Measurements from ENCODE around the gene GREM2. TPM values are rescaled to one million over a fixed set of nuclear protein-coding genes. Genes with fewer than 3 reads are reported as not detected.

The GREM2 gene
- total RNA-seq, 1 donor from 2014 or later = not detected

- TF ChIP-seq CTCF (IDR thresholded peaks at IDR 0.05) = no peak
- Mint-ChIP-seq H3K9me3 (peaks cover 2% of the 10 kb centered on the region), H3K27ac (no peak overlapping the region), H3K4me1 (no peaks in the 10 kb centered on the region), H3K4me3 (no peak overlapping the region), H3K36me3 (ENCODE audit: low read depth) (no peaks in the 10 kb centered on the region), H3K27me3 (no peaks in the 10 kb centered on the region)
- ChIA-PET CTCF (no interaction called here), POLR2A (no interaction called here)
- intact Hi-C loops (cut with micrococcal nuclease) = no loop called here
- no peak for DNase-seq
- no peak for ATAC-seq (ENCODE audit: low read depth)
Measured at GRCh38 chr1:240484804-240485443, 127.0 kb downstream of the GREM2 start.

GRCh38 chr1:240478536-240478935 lies 133.4 kb downstream of the GREM2 start:
- ChIA-PET POLR2A (no interaction called here), CTCF (no interaction called here)
- H3K4me1 Mint-ChIP-seq = no peaks in the 10 kb centered on the region
- TF ChIP-seq CTCF (IDR thresholded peaks at IDR 0.05) = no peak
- H3K36me3 Mint-ChIP-seq (ENCODE audit: low read depth) = no peaks in the 10 kb centered on the region
- H3K9me3 Mint-ChIP-seq = no peaks in the 10 kb centered on the region
- ATAC-seq (ENCODE audit: low read depth) (no peak), DNase-seq (no peak)
- no peak overlapping the region for H3K4me3 Mint-ChIP-seq
- intact Hi-C loops (cut with micrococcal nuclease) = no loop called here
- H3K27me3 Mint-ChIP-seq = no peaks in the 10 kb centered on the region
- no peak overlapping the region for H3K27ac Mint-ChIP-seq

GRCh38 chr1:240475832-240476231 lies 136.1 kb downstream of the GREM2 start:
- no peak for TF ChIP-seq CTCF (IDR thresholded peaks at IDR 0.05)
- intact Hi-C loops (cut with micrococcal nuclease) = no loop called here
- no peak overlapping the region for H3K4me3 Mint-ChIP-seq
- ChIA-PET POLR2A (no interaction called here), CTCF (no interaction called here)
- peaks cover 2% of the 10 kb centered on the region for H3K9me3 Mint-ChIP-seq
- ATAC-seq (ENCODE audit: low read depth) (no peak), DNase-seq (no peak)
- H3K27ac Mint-ChIP-seq = no peak overlapping the region
- no peaks in the 10 kb centered on the region for H3K36me3 Mint-ChIP-seq (ENCODE audit: low read depth)
- no peaks in the 10 kb centered on the region for H3K4me1 Mint-ChIP-seq
- H3K27me3 Mint-ChIP-seq = no peaks in the 10 kb centered on the region

GRCh38 chr1:240474133-240474614 lies 137.8 kb downstream of the GREM2 start:
- no peak for TF ChIP-seq CTCF (IDR thresholded peaks at IDR 0.05)
- Mint-ChIP-seq H3K4me1 (no peaks in the 10 kb centered on the region), H3K9me3 (peaks cover 2% of the 10 kb centered on the region), H3K4me3 (no peak overlapping the region), H3K36me3 (ENCODE audit: low read depth) (no peaks in the 10 kb centered on the region), H3K27me3 (no peaks in the 10 kb centered on the region), H3K27ac (no peak overlapping the region)
- ATAC-seq (ENCODE audit: low read depth) (no peak), DNase-seq (no peak)
- intact Hi-C loops (cut with micrococcal nuclease) = no loop called here
- ChIA-PET POLR2A (no interaction called here), CTCF (no interaction called here)

DNA sequence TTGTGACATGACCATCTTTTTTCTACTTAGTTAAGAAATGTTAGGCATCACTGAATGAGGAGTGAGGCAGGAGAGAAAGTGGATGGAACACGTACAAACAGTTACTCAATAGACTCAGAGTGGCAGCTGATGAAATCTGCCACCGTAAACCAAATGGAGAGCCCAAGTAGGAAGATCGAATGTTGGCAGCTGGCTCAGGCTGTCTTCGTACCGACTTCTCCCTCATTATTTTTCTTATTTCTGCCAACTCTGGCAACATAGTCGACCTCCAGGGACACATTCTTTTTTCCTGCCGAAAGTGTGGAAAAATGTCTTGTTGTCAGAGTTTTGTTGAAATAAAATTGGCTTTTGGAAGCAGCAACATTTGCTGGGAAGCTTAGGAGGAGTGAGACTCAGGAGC lies 143.3 kb downstream of the GREM2 start:
- no peaks in the 10 kb centered on the region for H3K27me3 Mint-ChIP-seq
- no peak for DNase-seq

More for the DNA sequence above, 143.3 kb downstream of the GREM2 start:
- ChIA-PET CTCF (no interaction called here), POLR2A (no interaction called here)
- no peak for TF ChIP-seq CTCF (IDR thresholded peaks at IDR 0.05)
- Mint-ChIP-seq H3K36me3 (ENCODE audit: low read depth) (no peaks in the 10 kb centered on the region), H3K4me3 (no peak overlapping the region), H3K27ac (no peak overlapping the region), H3K9me3 (peaks cover 2% of the 10 kb centered on the region), H3K4me1 (no peaks in the 10 kb centered on the region)
- intact Hi-C loops (cut with micrococcal nuclease) = no loop called here
- no peak for ATAC-seq (ENCODE audit: low read depth)
